ENCODE measurements around the gene TMEM91.

DNA sequence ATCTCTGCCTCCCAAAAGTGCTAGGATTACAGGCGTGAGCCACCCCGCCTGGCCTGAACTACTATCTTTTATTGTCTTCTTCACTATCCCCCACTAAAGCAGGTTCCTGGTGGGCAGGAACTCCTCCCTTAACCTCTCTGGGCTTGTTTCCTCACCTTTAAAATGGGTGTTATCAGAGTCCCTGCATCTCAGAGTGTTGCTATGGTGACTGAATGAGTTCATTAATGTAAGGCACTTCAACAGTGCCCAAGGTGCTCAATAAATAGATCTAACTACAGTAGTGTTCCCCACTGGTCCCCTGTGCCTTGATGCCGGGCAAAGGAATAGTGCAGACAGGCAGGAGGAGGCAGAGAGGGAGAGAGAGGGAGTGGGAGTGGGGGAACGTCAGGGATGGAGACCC is 45.9 kb upstream of the TMEM91 start:
- TF ChIP-seq, protein P1, sequence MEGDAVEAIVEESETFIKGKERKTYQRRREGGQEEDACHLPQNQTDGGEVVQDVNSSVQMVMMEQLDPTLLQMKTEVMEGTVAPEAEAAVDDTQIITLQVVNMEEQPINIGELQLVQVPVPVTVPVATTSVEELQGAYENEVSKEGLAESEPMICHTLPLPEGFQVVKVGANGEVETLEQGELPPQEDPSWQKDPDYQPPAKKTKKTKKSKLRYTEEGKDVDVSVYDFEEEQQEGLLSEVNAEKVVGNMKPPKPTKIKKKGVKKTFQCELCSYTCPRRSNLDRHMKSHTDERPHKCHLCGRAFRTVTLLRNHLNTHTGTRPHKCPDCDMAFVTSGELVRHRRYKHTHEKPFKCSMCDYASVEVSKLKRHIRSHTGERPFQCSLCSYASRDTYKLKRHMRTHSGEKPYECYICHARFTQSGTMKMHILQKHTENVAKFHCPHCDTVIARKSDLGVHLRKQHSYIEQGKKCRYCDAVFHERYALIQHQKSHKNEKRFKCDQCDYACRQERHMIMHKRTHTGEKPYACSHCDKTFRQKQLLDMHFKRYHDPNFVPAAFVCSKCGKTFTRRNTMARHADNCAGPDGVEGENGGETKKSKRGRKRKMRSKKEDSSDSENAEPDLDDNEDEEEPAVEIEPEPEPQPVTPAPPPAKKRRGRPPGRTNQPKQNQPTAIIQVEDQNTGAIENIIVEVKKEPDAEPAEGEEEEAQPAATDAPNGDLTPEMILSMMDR (IDR thresholded peaks at IDR 0.05) = no peak
- TF ChIP-seq POLR2A (IDR thresholded peaks at IDR 0.05) = no peak
